Thymus (tissue), 11 donors: Measurements from ENCODE around the gene TGFBR2. TPM values are rescaled to one million over a fixed set of nuclear protein-coding genes. Genes with fewer than 3 reads are reported as not detected.
A peak's percentile ranks its signal among the peaks of the same experiment; 100 is the strongest.

Source experiments
- DNase-seq, 9 donors: peaks; one replicate each; pipeline ENCODE4 v3.0.0-alpha.2; 2013; ENCODE audit warnings: low spot score in 9 of 9, low read depth in 6 of 9, missing footprints in 1 of 9
- H3K27ac ChIP-seq, 2 donors: one replicate each; pipeline ENCODE4 v1.5.1; 2013; ENCODE audit warnings: control low read depth in 1 of 2, low read depth in 1 of 2, low read length in 1 of 2, mild to moderate bottlenecking in 1 of 2, moderate library complexity in 1 of 2
- H3K27me3 ChIP-seq, 2 donors: one replicate each; pipeline ENCODE4 v1.5.1; 2013; ENCODE audit warnings: low read length in 1 of 2; ENCODE audit not compliant: control insufficient read depth in 2 of 2, insufficient read depth in 1 of 2
- H3K36me3 ChIP-seq, 2 donors: one replicate each; pipeline ENCODE4 v1.5.1; 2013; ENCODE audit warnings: low read length in 1 of 2, mild to moderate bottlenecking in 1 of 2, moderate library complexity in 1 of 2; ENCODE audit not compliant: control insufficient read depth in 2 of 2, insufficient read depth in 2 of 2
- H3K4me1 ChIP-seq, 2 donors: one replicate each; pipeline ENCODE4 v1.5.1; 2013; ENCODE audit warnings: low read length in 2 of 2; ENCODE audit not compliant: control insufficient read depth in 2 of 2, insufficient read depth in 2 of 2
- H3K4me3 ChIP-seq, 2 donors: one replicate each; pipeline ENCODE4 v1.5.1; 2013; ENCODE audit warnings: low read length in 2 of 2, control low read depth in 1 of 2, mild to moderate bottlenecking in 1 of 2
- H3K9me3 ChIP-seq, 2 donors: one replicate each; pipeline ENCODE4 v1.5.1; 2013; ENCODE audit warnings: low read length in 1 of 2, mild to moderate bottlenecking in 1 of 2; ENCODE audit not compliant: control insufficient read depth in 2 of 2, insufficient read depth in 1 of 2
- WGBS: extraction: QIAGEN DNeasy Blood & Tissue Kit; methylation state at CpG from one replicate; pipeline ENCODE4 v1.1.7; 2013; 5-methylcytosine and 5-hydroxymethylcytosine counted together
- polyA plus RNA-seq: library from polyadenylated mRNA; stranded (reverse); fragments of 200-250 nt; gene quantifications from one replicate; pipeline ENCODE4 v1.2.3, GENCODE V29; 2013
- total RNA-seq: library from RNA; stranded (reverse); fragments of 120-200 nt; gene quantifications from one replicate; pipeline ENCODE4 v1.2.4, GENCODE V29; 2013
- donor health status: healthy.

The TGFBR2 gene
- total and polyA plus RNA-seq, 2 donors, result 41.0 to 51.3 TPM

DNA sequence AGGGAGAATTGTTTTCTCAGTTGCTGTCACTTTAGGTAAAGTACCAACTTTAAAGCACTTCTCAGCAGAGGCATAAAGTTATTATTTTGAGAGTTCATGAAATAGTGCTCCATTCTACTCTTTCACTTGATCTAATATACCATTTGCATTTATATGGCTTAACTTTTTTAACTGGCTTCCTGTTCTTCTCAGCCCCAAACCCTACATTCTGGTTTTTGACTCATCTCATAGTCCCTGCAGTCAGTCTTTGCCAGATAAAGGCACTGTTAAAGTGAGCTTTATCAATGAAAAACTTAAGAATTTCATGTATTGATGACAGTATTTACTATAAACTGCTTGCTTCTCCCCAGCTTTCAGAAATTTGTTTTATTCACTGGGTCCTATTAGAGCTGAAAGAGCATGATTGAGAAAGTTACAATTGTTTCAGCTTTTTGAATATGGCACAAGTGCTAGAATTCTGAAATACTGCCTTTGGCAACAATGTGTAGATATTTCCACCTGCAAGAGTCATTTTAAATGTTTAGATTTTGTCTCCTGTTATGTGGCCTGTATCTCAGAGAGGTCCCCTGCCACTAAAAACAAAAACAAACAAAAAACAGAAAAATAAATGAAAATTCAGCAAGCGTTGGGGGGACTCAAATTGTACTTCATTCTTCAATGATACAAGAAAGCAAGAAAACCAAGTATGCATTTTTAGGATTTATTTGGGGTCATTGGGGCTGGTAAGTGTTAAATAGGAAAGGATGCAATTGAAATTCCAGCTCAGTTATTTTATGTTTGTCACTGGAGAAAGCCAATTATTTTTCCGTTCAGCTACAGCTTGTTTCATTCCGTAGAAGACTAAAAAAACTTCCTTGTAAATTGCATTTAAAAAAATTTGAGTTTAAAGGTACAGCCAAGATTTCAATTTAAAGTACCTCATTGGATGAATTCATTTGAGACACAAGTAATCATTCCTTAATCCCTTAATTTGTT is 28.6 kb downstream of the TGFBR2 start:
- H3K27me3 ChIP-seq, result no peaks in the 10 kb centered on the region
- DNase-seq, result no peak
- WGBS, result 89% methylated on average over 3 of the region's 3 CpGs
- peaks cover 0 to 10% of the 10 kb centered on the region in 2 donors for H3K36me3 ChIP-seq
- H3K4me3 ChIP-seq, result no peak overlapping the region
- H3K27ac ChIP-seq, result peak overlapping the region; percentile 33 to 46
- peaks cover 16 to 42% of the 10 kb centered on the region in 2 donors for H3K4me1 ChIP-seq
- no peaks in the 10 kb centered on the region for H3K9me3 ChIP-seq

GRCh38 chr3:30637310-30638219 is 31.2 kb downstream of the TGFBR2 start:
- H3K4me1 ChIP-seq, result peaks cover 18 to 42% of the 10 kb centered on the region in 2 donors
- no peak for DNase-seq
- no peak overlapping the region for H3K4me3 ChIP-seq
- 96% methylated on average over 10 of the region's 10 CpGs for WGBS
- H3K9me3 ChIP-seq, result no peaks in the 10 kb centered on the region
- H3K27ac ChIP-seq, result no peak overlapping the region
- peaks cover 0 to 5% of the 10 kb centered on the region in 2 donors for H3K36me3 ChIP-seq
- no peaks in the 10 kb centered on the region for H3K27me3 ChIP-seq

DNA sequence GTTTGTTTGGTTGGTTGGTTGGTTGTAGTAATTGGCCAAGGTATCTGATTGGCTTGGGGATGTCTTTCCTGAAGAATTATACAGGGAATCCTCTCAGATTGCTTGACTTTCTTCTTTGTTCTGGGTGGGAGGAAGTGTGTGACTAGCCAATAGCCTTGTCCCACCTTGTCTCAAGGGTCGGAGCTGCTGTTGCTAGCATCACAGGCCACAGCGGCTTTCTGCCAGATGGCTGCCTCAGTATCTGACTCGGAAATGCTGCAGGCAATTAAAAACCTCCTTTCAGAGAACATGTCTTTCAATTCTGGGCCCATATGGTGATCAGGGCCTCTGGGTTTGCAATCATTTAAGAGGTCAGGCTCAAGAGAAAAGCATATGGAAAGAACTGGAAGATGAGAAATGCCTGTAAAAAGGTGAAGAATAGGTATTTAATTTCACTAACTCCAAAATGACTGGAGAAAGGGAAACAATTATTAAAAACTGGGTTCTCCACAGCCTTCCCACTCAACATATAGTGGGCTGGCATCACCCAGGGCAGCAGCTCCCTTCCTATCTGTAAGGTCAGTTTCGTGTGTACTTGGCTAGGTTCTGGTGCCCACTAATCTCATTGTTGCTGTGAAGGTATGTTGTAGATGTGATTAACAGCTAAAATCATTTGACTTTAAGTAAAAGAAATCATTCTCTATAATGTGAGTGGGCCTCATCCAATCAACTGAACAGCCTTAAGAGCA is 32.4 kb downstream of the TGFBR2 start:
- DNase-seq, result no peak
- no peak overlapping the region for H3K4me3 ChIP-seq
- peaks cover 0 to 3% of the 10 kb centered on the region in 2 donors for H3K36me3 ChIP-seq
- H3K27me3 ChIP-seq, result no peaks in the 10 kb centered on the region
- H3K4me1 ChIP-seq, result peaks cover 27 to 52% of the 10 kb centered on the region in 2 donors
- no peak overlapping the region for H3K27ac ChIP-seq
- no peaks in the 10 kb centered on the region for H3K9me3 ChIP-seq
- 92% methylated on average over 4 of the region's 4 CpGs for WGBS

DNA sequence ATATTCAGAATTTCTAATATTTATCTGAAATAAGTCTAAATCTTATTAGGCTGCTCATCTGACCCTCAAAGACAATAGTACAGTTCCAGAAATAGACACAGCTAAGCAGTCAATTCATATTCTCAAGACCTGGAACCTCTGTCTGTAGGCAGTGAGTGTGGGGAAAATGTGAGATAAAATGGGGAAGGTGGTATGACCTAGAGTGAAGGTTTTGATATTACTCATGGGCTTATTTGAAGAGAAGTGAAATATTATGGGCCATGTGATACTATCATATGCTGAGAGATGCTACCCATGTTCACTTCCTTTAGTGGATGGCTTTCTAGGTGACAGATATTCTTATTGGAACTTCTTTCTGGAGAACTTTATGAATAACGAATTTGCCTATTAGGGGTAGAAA is 33.5 kb downstream of the TGFBR2 start:
- Histone ChIP-seq H3K36me3 (peaks cover 0 to under 1% of the 10 kb centered on the region in 2 donors), H3K27me3 (no peaks in the 10 kb centered on the region), H3K27ac (no peak overlapping the region), H3K4me1 (peaks cover 37 to 53% of the 10 kb centered on the region in 2 donors), H3K4me3 (no peak overlapping the region), H3K9me3 (no peaks in the 10 kb centered on the region)
- 93% methylated on average over 1 of the region's 1 CpG for WGBS
- DNase-seq, result no peak

DNA sequence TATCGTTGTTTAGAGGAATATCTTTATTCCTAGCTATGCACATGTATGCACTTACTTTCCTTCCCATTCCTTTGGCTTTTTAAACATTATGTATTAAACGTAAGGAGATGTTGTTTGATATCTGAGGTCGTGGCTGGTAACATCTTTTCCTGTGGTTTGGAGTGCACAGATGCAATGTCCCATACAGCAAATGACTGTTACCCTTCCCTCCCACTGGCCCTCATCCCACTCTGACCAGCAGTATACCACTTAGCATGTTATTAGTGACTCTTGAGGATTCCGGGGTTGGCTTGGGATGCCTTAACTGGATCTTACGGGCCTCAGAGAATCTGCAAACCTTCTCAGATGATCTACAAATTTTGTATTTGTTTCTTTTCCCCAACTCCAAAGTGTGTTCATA is 34.5 kb downstream of the TGFBR2 start:
- Histone ChIP-seq H3K4me3 (no peak overlapping the region), H3K27ac (peak overlapping the region in 1 of 2 donors; percentile 8), H3K9me3 (no peaks in the 10 kb centered on the region), H3K4me1 (peaks cover 40 to 59% of the 10 kb centered on the region in 2 donors), H3K27me3 (no peaks in the 10 kb centered on the region), H3K36me3 (peaks cover 0 to 4% of the 10 kb centered on the region in 2 donors)
- no peak for DNase-seq
- 49% methylated on average over 5 of the region's 5 CpGs for WGBS

- H3K4me1 ChIP-seq, result peaks cover 45 to 65% of the 10 kb centered on the region in 2 donors
- H3K36me3 ChIP-seq, result peaks cover 0 to 12% of the 10 kb centered on the region in 2 donors
- no peaks in the 10 kb centered on the region for H3K9me3 ChIP-seq
- H3K4me3 ChIP-seq, result no peak overlapping the region
- H3K27me3 ChIP-seq, result no peaks in the 10 kb centered on the region
- H3K27ac ChIP-seq, result peak overlapping the region; percentile 49 to 82
- no peak for DNase-seq
- 93% methylated on average over 7 of the region's 7 CpGs for WGBS
Observed at GRCh38 chr3:30641416-30642251, 35.2 kb downstream of the TGFBR2 start.

GRCh38 chr3:30642849-30643361 is 36.5 kb downstream of the TGFBR2 start:
- WGBS, result 11% methylated on average over 4 of the region's 4 CpGs
- peaks cover 5 to 22% of the 10 kb centered on the region in 2 donors for H3K36me3 ChIP-seq
- H3K4me3 ChIP-seq, result no peak overlapping the region
- H3K27me3 ChIP-seq, result no peaks in the 10 kb centered on the region
- H3K27ac ChIP-seq, result peak overlapping the region; percentile 57 to 82
- H3K4me1 ChIP-seq, result peaks cover 48 to 65% of the 10 kb centered on the region in 2 donors
- DNase-seq, result peak in 1 of 9 donors; percentile 58
- H3K9me3 ChIP-seq, result no peaks in the 10 kb centered on the region
